ENCODE data around the gene CLEC16A. TPM values are rescaled to one million over a fixed set of nuclear protein-coding genes. Genes with fewer than 3 reads are reported as not detected.

CLEC16A gene
- total and polyA plus RNA-seq, 8 donors: 17.6 to 38.6 (median 21.6) TPM

GRCh38 chr16:10896723-10897122 is 47.6 kb upstream of the CLEC16A start:
- Histone ChIP-seq H3K36me3 (peaks cover 0 to 57% of the 10 kb centered on the region in 2 donors), H3K4me1 (peaks cover 3 to 17% of the 10 kb centered on the region in 2 donors), H3K9me3 (no peaks in the 10 kb centered on the region), H3K27me3 (no peaks in the 10 kb centered on the region), H3K27ac (peak overlapping the region in 1 of 2 donors; percentile 53), H3K4me3 (no peak overlapping the region)
- TF ChIP-seq CTCF (IDR thresholded peaks at IDR 0.05): no peak
- peak; percentile 36 for ATAC-seq
- intact Hi-C loops (cut with DNase I): no loop called here
- no peak for DNase-seq

- no peak for TF ChIP-seq CTCF (IDR thresholded peaks at IDR 0.05)
- Histone ChIP-seq H3K4me1 (peaks cover 3 to 13% of the 10 kb centered on the region in 2 donors), H3K36me3 (peaks cover 0 to 61% of the 10 kb centered on the region in 2 donors), H3K4me3 (no peak overlapping the region), H3K9me3 (no peaks in the 10 kb centered on the region), H3K27me3 (no peaks in the 10 kb centered on the region), H3K27ac (peak overlapping the region in 1 of 2 donors; percentile 53)
- intact Hi-C loops (cut with DNase I): no loop called here
- no peak for DNase-seq
- ATAC-seq: peak; percentile 45
Measured at GRCh38 chr16:10897134-10897533, 47.2 kb upstream of the CLEC16A start.

- no peak overlapping the region for H3K4me3 ChIP-seq
- H3K9me3 ChIP-seq: no peaks in the 10 kb centered on the region
- H3K4me1 ChIP-seq: peaks cover 0 to 6% of the 10 kb centered on the region in 2 donors
- DNase-seq: no peak
- intact Hi-C loops (cut with DNase I): no loop called here
- no peaks in the 10 kb centered on the region for H3K27me3 ChIP-seq
- H3K36me3 ChIP-seq: peaks cover 0 to 96% of the 10 kb centered on the region in 2 donors
- no peak for TF ChIP-seq CTCF (IDR thresholded peaks at IDR 0.05)
- ATAC-seq: no peak
- no peak overlapping the region for H3K27ac ChIP-seq
Measured at GRCh38 chr16:10902999-10903398, 41.4 kb upstream of the CLEC16A start.

- Histone ChIP-seq H3K4me3 (no peak overlapping the region), H3K27ac (no peak overlapping the region), H3K36me3 (peaks cover 0 to 95% of the 10 kb centered on the region in 2 donors), H3K4me1 (peaks cover 0 to 6% of the 10 kb centered on the region in 2 donors), H3K27me3 (no peaks in the 10 kb centered on the region), H3K9me3 (no peaks in the 10 kb centered on the region)
- no peak for DNase-seq
- no peak for TF ChIP-seq CTCF (IDR thresholded peaks at IDR 0.05)
- no peak for ATAC-seq
- intact Hi-C loops (cut with DNase I): no loop called here
Measured at GRCh38 chr16:10906482-10906881, 37.9 kb upstream of the CLEC16A start.

- Histone ChIP-seq H3K4me1 (peaks cover 0 to 6% of the 10 kb centered on the region in 2 donors), H3K36me3 (peaks cover 0 to 88% of the 10 kb centered on the region in 2 donors), H3K4me3 (no peak overlapping the region), H3K9me3 (no peaks in the 10 kb centered on the region), H3K27ac (no peak overlapping the region), H3K27me3 (no peaks in the 10 kb centered on the region)
- ATAC-seq: peak; percentile 67
- peak in 3 of 4 donors; percentile 33 to 83 (median 71) for DNase-seq
- no peak for TF ChIP-seq CTCF (IDR thresholded peaks at IDR 0.05)
- intact Hi-C loops (cut with DNase I): no loop called here
Measured at GRCh38 chr16:10906914-10907756, 37.2 kb upstream of the CLEC16A start.
